ENCODE results near the gene UNC5A.

DNA sequence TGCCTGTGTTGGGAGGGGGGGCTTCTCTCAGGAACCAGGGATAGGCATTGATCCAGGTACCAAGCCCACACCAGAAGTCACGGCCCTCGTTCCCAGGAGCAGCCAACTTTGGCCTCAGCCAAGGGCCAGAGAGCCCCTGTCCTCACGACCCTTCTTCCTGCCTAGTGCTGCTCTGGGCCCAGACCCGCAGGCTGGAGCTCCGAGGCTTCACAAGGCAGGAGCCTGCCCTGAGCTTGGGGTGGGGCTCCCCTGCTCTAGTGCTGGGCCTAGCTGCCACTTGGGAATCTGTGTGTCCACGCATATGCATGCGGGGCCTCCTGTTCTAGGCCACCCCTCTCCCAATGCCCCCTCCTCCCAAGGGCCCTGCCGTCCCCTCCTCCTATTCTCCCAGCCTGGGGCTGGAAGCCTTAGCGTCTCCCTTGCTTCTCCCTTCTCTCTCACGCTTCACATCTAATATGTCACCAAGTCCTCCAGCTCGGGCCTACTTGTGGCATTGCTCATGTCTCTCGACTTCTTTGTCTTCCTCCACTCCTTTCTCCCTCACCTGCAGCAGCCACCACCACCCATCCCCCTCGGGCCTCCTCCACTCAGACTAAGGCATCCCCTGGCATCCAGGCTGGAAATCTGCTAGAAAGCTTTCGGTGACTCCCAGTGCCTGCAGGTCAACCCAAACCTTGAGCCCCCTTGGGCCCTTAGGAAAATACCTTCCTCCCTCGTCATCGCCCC is 3.4 kb downstream of the UNC5A start:
- TF ChIP-seq, protein P1, sequence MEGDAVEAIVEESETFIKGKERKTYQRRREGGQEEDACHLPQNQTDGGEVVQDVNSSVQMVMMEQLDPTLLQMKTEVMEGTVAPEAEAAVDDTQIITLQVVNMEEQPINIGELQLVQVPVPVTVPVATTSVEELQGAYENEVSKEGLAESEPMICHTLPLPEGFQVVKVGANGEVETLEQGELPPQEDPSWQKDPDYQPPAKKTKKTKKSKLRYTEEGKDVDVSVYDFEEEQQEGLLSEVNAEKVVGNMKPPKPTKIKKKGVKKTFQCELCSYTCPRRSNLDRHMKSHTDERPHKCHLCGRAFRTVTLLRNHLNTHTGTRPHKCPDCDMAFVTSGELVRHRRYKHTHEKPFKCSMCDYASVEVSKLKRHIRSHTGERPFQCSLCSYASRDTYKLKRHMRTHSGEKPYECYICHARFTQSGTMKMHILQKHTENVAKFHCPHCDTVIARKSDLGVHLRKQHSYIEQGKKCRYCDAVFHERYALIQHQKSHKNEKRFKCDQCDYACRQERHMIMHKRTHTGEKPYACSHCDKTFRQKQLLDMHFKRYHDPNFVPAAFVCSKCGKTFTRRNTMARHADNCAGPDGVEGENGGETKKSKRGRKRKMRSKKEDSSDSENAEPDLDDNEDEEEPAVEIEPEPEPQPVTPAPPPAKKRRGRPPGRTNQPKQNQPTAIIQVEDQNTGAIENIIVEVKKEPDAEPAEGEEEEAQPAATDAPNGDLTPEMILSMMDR (conservative IDR thresholded peaks at IDR 0.05): no peak
- no peak for TF ChIP-seq ZFX (IDR thresholded peaks at IDR 0.05)

All from C4-2B (cell line).